Measurements from ENCODE around the gene GATB. TPM values are rescaled to one million over a fixed set of nuclear protein-coding genes. Genes with fewer than 3 reads are reported as not detected.

GATB gene, protein sequence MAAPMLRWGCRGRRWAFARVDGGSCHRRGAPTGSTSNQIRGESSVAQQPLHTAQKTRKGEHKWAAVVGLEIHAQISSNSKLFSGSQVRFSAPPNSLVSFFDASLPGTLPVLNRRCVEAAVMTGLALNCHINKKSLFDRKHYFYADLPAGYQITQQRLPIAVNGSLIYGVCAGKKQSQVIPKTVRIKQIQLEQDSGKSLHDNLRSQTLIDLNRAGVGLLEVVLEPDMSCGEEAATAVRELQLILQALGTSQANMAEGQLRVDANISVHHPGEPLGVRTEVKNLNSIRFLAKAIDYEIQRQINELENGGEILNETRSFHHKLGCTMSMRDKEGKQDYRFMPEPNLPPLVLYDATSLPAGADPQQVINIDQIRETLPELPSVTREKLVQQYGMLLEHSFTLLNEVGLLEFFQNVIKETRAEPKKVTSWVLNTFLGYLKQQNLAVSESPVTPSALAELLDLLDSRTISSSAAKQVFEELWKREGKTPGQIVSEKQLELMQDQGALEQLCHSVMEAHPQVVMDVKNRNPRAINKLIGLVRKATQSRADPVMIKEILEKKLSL
- 10 to 100 TPM in 4 of 5 donors, 1 to 10 TPM in 1; 9.6 to 15.3 (median 12.7) TPM for total RNA-seq
- 10.7 TPM for total RNA-seq (2013)
- 5.7 to 29.2 (median 11.3) reads per million in 29 experiments for total RNA-seq

DNA sequence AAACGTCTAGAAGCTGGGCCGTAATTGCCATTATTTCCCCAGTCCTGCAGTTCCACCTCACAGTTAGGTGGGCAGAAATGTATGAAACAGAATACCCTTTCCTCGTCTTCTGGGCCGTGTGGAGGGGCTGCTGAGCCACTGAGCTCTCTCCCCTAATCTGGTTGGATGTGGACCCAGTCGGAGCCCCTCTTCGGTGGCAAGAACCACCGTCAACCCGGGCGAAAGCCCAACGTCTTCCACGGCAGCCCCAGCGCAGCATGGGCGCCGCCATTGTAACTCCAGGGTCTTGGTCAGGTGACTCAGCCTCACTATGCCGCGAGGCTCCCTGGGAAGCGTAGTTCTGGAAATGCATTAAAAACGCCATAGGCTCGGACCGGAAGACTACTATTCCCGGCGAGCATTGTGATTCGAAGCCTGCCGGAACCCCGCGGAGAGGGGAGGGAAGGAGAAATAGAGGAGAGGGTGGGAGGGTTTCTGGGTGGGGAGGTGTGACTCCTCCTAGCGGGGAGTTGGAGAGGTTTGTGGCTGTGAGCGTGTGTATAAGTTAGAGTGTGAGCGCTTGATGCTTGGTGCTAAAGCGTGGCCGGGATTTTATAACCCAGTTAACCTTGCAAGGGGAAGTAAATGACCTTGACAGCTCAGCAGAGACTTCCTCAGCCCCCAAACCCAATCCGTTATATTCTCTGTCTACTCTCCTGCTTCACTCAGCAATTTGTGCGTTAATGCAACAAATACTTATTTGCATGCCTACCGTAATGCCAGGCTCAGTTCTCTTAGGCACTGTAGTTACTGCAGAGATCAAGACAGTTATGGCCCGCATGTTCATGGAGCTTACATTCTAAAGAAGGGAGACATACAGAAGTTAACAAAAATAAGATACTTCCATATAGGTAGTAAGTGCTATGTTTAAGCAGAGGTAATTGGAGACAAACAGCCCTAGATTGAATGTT, at the start of gene GATB:
Gene GATB (minus strand): TSS at position 296 of the 950 bp plus-strand sequence. CDS start 25 bp downstream, at position 271.
- Histone ChIP-seq H3K27me3 (replicated peaks in 1 of 2; ENCODE audit: control insufficient read depth in 2 of 2, extremely low read depth in 1 of 2, insufficient read depth in 2 of 2, low read length in 1 of 2) (no peaks in the 10 kb centered on the region), H3K36me3 (ENCODE audit: control insufficient read depth in 2 of 2, extremely low read depth in 1 of 2, insufficient read depth in 1 of 2, low read length in 1 of 2) (peaks cover 5 to 8% of the 10 kb centered on the region in 2 donors), H3K4me3 (ENCODE audit: control insufficient read depth in 1 of 2, extremely low read depth in 1 of 2, low read length in 1 of 2) (peak within 1 kb of the TSS; percentile 66 to 90), H3K4me1 (ENCODE audit: control insufficient read depth in 1 of 2, extremely low read depth in 1 of 2, insufficient read depth in 2 of 2, low read length in 2 of 2) (peaks cover 10 to 11% of the 10 kb centered on the region in 2 experiments), H3K9me3 (no peaks in the 10 kb centered on the region), H3K27ac (ENCODE audit: low read length) (peak within 1 kb of the TSS; percentile 51)
- CTCF ChIA-PET: interaction anchor here (0.6 to 0.9 kb wide), 3 partner anchors 144 to 662 kb away, joined by 3 to 5 read pairs (median 3); no protein-coding TSS in a partner anchor
- DNase-seq: peak; percentile 77 to 98 (median 94)
- Mint-ChIP-seq H3K9me3 (no peaks in the 10 kb centered on the region), H3K27ac (peak within 1 kb of the TSS; percentile 90 to 98), H3K4me1 (peaks cover 14 to 20% (median 15%) of the 10 kb centered on the region in 3 donors), H3K4me3 (peak within 1 kb of the TSS; percentile 95 to 98 (median 98)), H3K27me3 (no peaks in the 10 kb centered on the region), H3K36me3 (peaks cover 15% of the 10 kb centered on the region)
- 5% methylated on average over 26 of the region's 35 CpGs for WGBS (ENCODE audit: insufficient coverage)
- ATAC-seq (replicated peaks in 1 of 4): peak; percentile 99
- POLR2A ChIA-PET: no interaction called here

DNA sequence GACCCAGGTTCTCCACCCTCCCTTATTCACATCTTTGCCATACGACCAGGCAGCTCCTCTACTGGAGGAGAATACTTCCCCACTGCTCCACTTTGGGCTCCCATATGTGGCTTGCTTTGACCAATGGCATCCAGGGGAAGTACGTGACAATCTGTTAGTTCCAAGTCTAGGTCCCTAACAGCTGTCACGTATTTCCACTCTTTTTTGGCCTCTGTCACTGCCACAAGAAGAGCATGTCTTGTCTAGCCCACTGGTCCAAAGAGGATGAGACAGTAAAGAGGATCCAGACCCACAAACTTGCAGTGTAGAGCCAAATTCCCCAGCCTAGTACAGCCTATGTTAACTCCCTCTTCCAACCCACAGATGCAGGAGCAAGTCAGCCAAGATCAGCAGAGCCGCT, 49.7 kb upstream of the GATB start:
- Mint-ChIP-seq H3K4me1 (peaks cover 4 to 5% (median 5%) of the 10 kb centered on the region in 3 donors), H3K27ac (no peak overlapping the region), H3K27me3 (no peaks in the 10 kb centered on the region), H3K36me3 (no peaks in the 10 kb centered on the region), H3K9me3 (no peaks in the 10 kb centered on the region), H3K4me3 (no peak overlapping the region)
- no peak for DNase-seq
- ATAC-seq (replicated peaks in 1 of 4): no peak
- WGBS (ENCODE audit: insufficient coverage): 74% methylated on average over 3 of the region's 4 CpGs
- no peaks in the 10 kb centered on the region for H3K27me3 ChIP-seq (replicated peaks in 1 of 2; ENCODE audit: control insufficient read depth in 2 of 2, extremely low read depth in 1 of 2, insufficient read depth in 2 of 2, low read length in 1 of 2)
- no peaks in the 10 kb centered on the region for H3K4me1 ChIP-seq (ENCODE audit: control insufficient read depth in 1 of 2, extremely low read depth in 1 of 2, insufficient read depth in 2 of 2, low read length in 2 of 2)
- H3K27ac ChIP-seq (ENCODE audit: low read length): no peak overlapping the region
- POLR2A ChIA-PET: no interaction called here
- no peaks in the 10 kb centered on the region for H3K36me3 ChIP-seq (ENCODE audit: control insufficient read depth in 2 of 2, extremely low read depth in 1 of 2, insufficient read depth in 1 of 2, low read length in 1 of 2)
- H3K9me3 ChIP-seq: no peaks in the 10 kb centered on the region
- CTCF ChIA-PET: no interaction called here
- no peak overlapping the region for H3K4me3 ChIP-seq (ENCODE audit: control insufficient read depth in 1 of 2, extremely low read depth in 1 of 2, low read length in 1 of 2)

DNA sequence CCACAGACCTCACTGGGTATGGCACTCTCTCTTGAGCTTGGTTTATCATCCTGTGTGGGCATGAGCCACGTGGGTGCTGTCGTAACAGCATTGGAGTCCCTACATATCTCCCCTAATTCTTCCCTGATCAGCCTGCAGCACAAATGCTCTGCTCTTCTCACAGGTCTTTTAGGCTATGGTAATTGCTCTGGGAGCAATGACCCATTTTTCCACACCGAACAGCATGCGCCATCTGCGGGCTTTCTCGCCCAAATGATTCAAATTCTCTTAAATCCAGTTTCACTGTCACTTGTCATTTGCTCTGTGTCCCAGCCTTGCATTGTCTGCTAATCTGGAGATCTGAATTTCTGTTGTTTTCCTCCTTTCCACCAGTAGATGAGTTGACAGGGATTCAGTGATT, 48.9 kb upstream of the GATB start:
- peaks cover 4 to 5% (median 5%) of the 10 kb centered on the region in 3 donors for H3K4me1 Mint-ChIP-seq
- H3K4me3 Mint-ChIP-seq: no peak overlapping the region

DNA sequence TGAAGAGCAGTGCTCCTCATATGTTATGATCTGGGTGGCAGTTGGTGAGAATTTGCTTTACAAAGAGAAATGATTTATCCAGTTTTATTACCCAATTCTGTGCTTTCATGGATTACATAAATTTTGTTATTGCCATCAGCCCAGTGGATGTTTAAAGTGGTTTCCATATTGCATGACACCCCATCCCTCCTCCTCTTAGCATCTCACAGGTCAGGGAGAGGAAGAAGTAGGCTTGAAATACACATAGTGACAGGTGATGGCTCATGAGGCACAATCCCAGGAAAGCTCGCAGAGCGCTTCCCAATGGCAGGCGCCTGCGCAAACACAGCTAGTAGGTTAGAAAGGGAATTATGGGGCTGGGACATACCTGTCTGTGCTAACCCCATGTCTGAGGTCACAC, 47.7 kb upstream of the GATB start:
- Mint-ChIP-seq H3K27ac (no peak overlapping the region), H3K9me3 (no peaks in the 10 kb centered on the region)
- CTCF ChIA-PET: interaction anchor here in 1 of 2 donors (0.6 kb wide), 1 partner anchor 29 kb away, joined by 7 read pairs; no protein-coding TSS in a partner anchor

More for the DNA sequence above, 48.9 kb upstream of the GATB start:
- Mint-ChIP-seq H3K9me3 (no peaks in the 10 kb centered on the region), H3K27ac (no peak overlapping the region), H3K27me3 (no peaks in the 10 kb centered on the region), H3K36me3 (no peaks in the 10 kb centered on the region)
- 91% methylated on average over 6 of the region's 6 CpGs for WGBS (ENCODE audit: insufficient coverage)
- no peaks in the 10 kb centered on the region for H3K36me3 ChIP-seq (ENCODE audit: control insufficient read depth in 2 of 2, extremely low read depth in 1 of 2, insufficient read depth in 1 of 2, low read length in 1 of 2)
- ChIA-PET POLR2A (no interaction called here), CTCF (no interaction called here)
- no peaks in the 10 kb centered on the region for H3K27me3 ChIP-seq (replicated peaks in 1 of 2; ENCODE audit: control insufficient read depth in 2 of 2, extremely low read depth in 1 of 2, insufficient read depth in 2 of 2, low read length in 1 of 2)
- no peak for ATAC-seq (replicated peaks in 1 of 4)
- no peak for DNase-seq
- H3K27ac ChIP-seq (ENCODE audit: low read length): no peak overlapping the region
- no peaks in the 10 kb centered on the region for H3K4me1 ChIP-seq (ENCODE audit: control insufficient read depth in 1 of 2, extremely low read depth in 1 of 2, insufficient read depth in 2 of 2, low read length in 2 of 2)
- H3K4me3 ChIP-seq (ENCODE audit: control insufficient read depth in 1 of 2, extremely low read depth in 1 of 2, low read length in 1 of 2): no peak overlapping the region
- H3K9me3 ChIP-seq: no peaks in the 10 kb centered on the region

DNA sequence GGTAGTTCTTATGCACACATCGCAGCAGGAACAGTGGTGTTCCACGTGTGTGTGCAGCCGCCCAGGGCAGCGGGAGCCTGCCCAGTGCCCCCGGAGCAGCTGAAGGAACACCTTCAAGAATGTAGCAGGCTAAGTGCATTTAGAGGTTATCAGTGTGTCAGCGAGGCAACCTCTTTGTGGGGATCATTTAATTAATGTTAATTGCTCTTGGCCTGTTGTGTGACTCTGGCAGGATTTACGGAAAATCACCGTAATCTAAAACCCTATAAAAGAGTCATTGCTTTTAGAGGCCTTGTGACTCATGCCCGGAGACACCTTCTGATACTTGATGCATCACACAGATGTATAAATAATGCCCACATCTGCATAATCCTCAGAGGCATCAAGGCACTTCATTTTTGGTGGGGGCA, 47.3 kb upstream of the GATB start:
- Histone ChIP-seq H3K27me3 (replicated peaks in 1 of 2; ENCODE audit: control insufficient read depth in 2 of 2, extremely low read depth in 1 of 2, insufficient read depth in 2 of 2, low read length in 1 of 2) (no peaks in the 10 kb centered on the region), H3K4me1 (ENCODE audit: control insufficient read depth in 1 of 2, extremely low read depth in 1 of 2, insufficient read depth in 2 of 2, low read length in 2 of 2) (no peaks in the 10 kb centered on the region), H3K36me3 (ENCODE audit: control insufficient read depth in 2 of 2, extremely low read depth in 1 of 2, insufficient read depth in 1 of 2, low read length in 1 of 2) (no peaks in the 10 kb centered on the region), H3K4me3 (ENCODE audit: control insufficient read depth in 1 of 2, extremely low read depth in 1 of 2, low read length in 1 of 2) (no peak overlapping the region), H3K9me3 (no peaks in the 10 kb centered on the region), H3K27ac (ENCODE audit: low read length) (no peak overlapping the region)
- ATAC-seq (replicated peaks in 1 of 4): no peak
- Mint-ChIP-seq H3K4me1 (peaks cover 4 to 5% (median 5%) of the 10 kb centered on the region in 3 donors), H3K27ac (no peak overlapping the region), H3K36me3 (no peaks in the 10 kb centered on the region), H3K9me3 (no peaks in the 10 kb centered on the region), H3K27me3 (no peaks in the 10 kb centered on the region), H3K4me3 (no peak overlapping the region)
- CTCF ChIA-PET: no interaction called here
- DNase-seq: no peak
- WGBS (ENCODE audit: insufficient coverage): 96% methylated on average over 5 of the region's 9 CpGs
- POLR2A ChIA-PET: no interaction called here

More for the DNA sequence above, 47.7 kb upstream of the GATB start:
- POLR2A ChIA-PET: interaction anchor here in 1 of 2 donors (0.6 kb wide), 1 partner anchor 580 kb away, joined by 3 read pairs; no protein-coding TSS in a partner anchor
- no peak overlapping the region for H3K4me3 ChIP-seq (ENCODE audit: control insufficient read depth in 1 of 2, extremely low read depth in 1 of 2, low read length in 1 of 2)
- WGBS (ENCODE audit: insufficient coverage): 100% methylated on average over 4 of the region's 4 CpGs
- no peaks in the 10 kb centered on the region for H3K36me3 Mint-ChIP-seq
- no peak overlapping the region for H3K4me3 Mint-ChIP-seq
- H3K27me3 ChIP-seq (replicated peaks in 1 of 2; ENCODE audit: control insufficient read depth in 2 of 2, extremely low read depth in 1 of 2, insufficient read depth in 2 of 2, low read length in 1 of 2): no peaks in the 10 kb centered on the region
- H3K9me3 ChIP-seq: no peaks in the 10 kb centered on the region
- peaks cover 4 to 5% (median 5%) of the 10 kb centered on the region in 3 donors for H3K4me1 Mint-ChIP-seq
- no peak overlapping the region for H3K27ac ChIP-seq (ENCODE audit: low read length)
- H3K36me3 ChIP-seq (ENCODE audit: control insufficient read depth in 2 of 2, extremely low read depth in 1 of 2, insufficient read depth in 1 of 2, low read length in 1 of 2): no peaks in the 10 kb centered on the region
- DNase-seq: no peak
- no peaks in the 10 kb centered on the region for H3K4me1 ChIP-seq (ENCODE audit: control insufficient read depth in 1 of 2, extremely low read depth in 1 of 2, insufficient read depth in 2 of 2, low read length in 2 of 2)
- no peak for ATAC-seq (replicated peaks in 1 of 4)
- H3K27me3 Mint-ChIP-seq: no peaks in the 10 kb centered on the region

DNA sequence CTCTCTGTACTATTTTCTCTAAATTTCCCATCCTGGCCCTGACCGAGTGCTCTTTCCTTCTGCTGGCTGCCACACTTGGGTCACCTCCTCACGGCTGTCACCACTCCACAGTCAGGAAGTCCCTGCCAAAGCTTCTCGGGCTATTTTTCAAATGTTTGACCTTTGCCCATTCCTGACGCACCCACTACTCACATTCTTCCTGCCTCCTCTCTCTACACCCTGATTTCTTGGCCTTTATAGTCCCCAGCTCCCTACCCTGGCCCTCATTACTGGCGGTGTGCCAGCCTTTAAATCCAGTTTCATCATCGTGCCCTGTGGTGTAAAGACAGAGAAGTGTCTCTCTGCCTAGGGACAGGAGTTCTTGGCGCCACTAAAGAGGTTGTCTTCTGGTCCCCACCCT, 46.4 kb upstream of the GATB start:
- WGBS (ENCODE audit: insufficient coverage): 88% methylated on average over 2 of the region's 7 CpGs
- Histone ChIP-seq H3K4me1 (ENCODE audit: control insufficient read depth in 1 of 2, extremely low read depth in 1 of 2, insufficient read depth in 2 of 2, low read length in 2 of 2) (no peaks in the 10 kb centered on the region), H3K36me3 (ENCODE audit: control insufficient read depth in 2 of 2, extremely low read depth in 1 of 2, insufficient read depth in 1 of 2, low read length in 1 of 2) (no peaks in the 10 kb centered on the region), H3K27me3 (replicated peaks in 1 of 2; ENCODE audit: control insufficient read depth in 2 of 2, extremely low read depth in 1 of 2, insufficient read depth in 2 of 2, low read length in 1 of 2) (no peaks in the 10 kb centered on the region), H3K4me3 (ENCODE audit: control insufficient read depth in 1 of 2, extremely low read depth in 1 of 2, low read length in 1 of 2) (no peak overlapping the region), H3K9me3 (no peaks in the 10 kb centered on the region), H3K27ac (ENCODE audit: low read length) (no peak overlapping the region)
- no peak for ATAC-seq (replicated peaks in 1 of 4)
- CTCF ChIA-PET: interaction anchor here in 1 of 2 donors (0.6 kb wide), 1 partner anchor 537 kb away, joined by 3 read pairs; no protein-coding TSS in a partner anchor
- no peaks in the 10 kb centered on the region for H3K27me3 Mint-ChIP-seq
- no peak overlapping the region for H3K27ac Mint-ChIP-seq
- H3K36me3 Mint-ChIP-seq: no peaks in the 10 kb centered on the region
- no peak overlapping the region for H3K4me3 Mint-ChIP-seq
- POLR2A ChIA-PET: no interaction called here
- H3K9me3 Mint-ChIP-seq: no peaks in the 10 kb centered on the region
- no peak for DNase-seq
- H3K4me1 Mint-ChIP-seq: peaks cover 2 to 5% (median 3%) of the 10 kb centered on the region in 3 donors

All from T-cell (primary cell).